Stimulated activated CD4-positive, alpha-beta T cell treated with anti-CD3 and anti-CD28 coated beads, TNF-alpha, amount 100 ng/mL, for 4 hours (primary cell): ENCODE results near the gene CTAG1A.
"Not testable (repeated sequence)": the region's sequence is repeated elsewhere in the genome, so short reads cannot be mapped to it uniquely, and the experiment has no call there.

Experiments
- DNase-seq, 3 experiments: peaks; one replicate each; pipeline ENCODE4 v3.0.0-alpha.2; 2020; ENCODE audit warnings: low read depth in 3 of 3

Gene CTAG1A

DNA sequence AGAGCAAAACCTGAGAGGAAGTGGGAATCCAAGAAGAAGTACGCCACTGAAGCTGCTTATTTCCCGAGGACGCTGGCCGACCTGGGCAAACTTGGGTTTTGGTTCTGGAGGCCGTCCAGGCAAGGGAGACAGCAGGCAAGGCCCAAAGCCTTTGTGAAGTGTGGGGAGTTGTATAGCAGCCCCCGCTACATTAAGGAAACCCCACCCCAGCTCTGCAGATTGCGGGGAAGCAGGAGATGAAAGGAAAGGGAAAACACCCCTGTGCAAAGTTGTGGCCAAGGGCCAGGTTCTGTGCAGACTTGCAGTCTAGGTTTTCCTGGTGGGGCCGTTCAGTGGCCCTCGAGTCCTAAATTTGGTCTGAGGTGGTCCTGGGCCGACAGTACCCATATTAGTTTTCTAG lies 11.9 kb upstream of the CTAG1A start:
- DNase-seq: not testable (repeated sequence)

DNA sequence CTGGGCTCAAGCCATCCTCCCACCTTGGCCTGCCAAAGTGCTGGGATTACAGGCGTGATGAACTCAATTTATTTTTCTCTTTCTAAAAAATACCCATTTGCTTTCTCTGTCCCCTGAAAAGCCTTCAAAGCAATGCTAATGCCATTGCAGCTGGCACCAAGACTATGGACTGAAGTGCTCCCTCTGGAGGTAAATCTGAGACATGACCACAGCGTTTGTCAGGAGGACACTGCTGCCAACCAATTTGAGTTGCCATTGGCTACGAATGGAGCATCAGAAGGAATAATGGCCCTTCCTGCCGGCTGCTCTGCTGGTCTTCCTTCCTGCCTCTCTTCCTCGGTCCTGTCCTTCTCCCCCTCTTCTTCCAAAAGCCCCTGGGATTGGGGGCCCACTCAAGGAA lies 9.9 kb upstream of the CTAG1A start:
- not testable (repeated sequence) for DNase-seq

DNA sequence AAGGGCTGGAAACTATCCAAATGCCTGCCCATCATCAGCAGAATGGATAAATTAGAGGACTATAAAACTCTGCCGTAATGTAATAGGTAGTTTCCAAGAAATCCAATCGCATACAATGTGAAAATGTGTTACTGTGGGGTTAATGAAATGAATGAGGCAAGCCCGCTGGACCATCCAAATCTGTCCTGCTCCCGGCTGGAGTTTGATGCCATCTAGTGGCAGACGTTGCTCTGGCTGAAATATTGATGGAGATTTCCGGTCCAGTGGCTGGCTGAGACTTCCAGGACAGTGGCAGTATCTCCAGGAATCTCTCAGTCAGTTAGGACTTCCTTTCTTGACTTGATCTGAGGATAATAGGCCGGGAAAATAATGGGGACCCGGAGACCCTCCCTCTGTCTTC lies 1.9 kb upstream of the CTAG1A start:
- DNase-seq: not testable (repeated sequence)

DNA sequence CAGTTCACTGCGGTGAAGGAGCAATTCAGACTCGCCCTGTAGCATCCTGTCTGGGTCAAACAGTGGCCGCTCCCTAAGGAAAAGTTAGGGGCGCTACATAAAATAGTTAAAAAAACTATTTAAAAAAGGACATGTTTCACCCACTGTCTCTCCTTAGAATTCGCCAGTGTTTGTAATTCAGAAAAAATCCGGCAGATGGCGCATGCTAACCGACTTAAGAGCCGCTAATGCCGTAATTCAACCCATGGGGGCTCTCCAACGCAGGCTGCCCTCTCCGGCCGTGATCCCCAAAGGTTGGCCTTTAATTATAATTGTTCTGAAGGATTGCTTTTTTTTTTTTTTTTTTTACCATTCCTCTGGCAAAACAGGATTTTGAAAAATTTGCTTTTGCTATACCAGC lies 5.5 kb downstream of the CTAG1A start:
- DNase-seq: not testable (repeated sequence)

DNA sequence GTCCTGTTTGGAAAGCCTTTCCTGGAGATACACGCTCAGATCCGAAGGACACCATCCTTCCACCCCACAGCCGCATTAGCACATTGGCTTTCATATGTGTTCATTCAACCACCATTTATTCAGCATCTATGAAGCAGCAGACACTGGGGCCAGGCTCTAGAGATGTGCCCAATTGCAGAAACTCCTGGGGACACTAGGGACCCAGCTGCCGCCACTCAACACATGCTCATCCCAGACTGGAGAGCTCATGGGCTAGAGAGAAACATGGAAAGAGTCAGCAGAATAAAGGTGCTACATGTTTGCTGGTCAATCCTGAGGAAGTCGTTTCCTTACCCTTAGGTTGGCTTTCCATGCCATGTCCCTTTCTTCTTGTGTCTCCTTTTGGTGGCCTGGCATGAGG lies 7.6 kb downstream of the CTAG1A start:
- DNase-seq: no peak

DNA sequence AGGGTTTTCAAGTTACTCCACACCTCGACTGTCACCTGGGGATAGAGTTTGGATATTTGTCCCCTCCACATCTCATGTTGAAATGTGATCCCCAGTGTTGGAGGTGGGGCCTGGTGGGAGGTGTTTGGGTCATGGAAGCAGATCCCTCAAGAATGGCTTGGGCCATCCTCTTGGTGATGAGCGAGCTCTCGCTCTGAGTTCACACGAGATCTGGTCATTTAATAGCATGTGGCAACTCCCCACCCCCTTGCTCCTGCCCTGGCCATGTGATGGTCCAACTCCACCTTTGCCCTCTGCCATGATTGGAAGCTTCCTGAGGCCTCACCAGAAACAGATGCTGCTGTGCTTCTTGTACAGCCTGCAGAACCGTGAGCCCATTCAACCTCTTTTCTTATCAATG lies 8.3 kb downstream of the CTAG1A start:
- no peak for DNase-seq

DNA sequence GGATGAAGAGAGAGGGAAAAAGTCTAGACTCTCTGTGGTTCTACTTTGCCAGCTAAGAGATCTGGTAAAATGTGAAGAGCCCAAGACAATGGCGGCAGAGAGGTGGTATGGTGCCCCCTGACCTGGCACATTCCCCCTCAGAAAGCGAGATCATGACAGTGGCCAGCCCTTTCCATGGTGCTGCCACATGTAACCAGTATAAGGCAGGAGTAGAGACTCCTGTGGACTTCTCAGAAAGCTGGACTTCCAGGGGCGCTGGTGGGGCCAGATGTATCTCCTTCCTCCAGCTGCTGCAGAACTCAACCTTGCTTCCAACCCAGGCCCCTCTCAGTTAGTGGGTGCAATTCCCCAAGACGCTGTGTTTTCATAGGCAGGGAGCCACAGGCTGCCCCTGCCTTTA lies 9.6 kb downstream of the CTAG1A start:
- no peak for DNase-seq

DNA sequence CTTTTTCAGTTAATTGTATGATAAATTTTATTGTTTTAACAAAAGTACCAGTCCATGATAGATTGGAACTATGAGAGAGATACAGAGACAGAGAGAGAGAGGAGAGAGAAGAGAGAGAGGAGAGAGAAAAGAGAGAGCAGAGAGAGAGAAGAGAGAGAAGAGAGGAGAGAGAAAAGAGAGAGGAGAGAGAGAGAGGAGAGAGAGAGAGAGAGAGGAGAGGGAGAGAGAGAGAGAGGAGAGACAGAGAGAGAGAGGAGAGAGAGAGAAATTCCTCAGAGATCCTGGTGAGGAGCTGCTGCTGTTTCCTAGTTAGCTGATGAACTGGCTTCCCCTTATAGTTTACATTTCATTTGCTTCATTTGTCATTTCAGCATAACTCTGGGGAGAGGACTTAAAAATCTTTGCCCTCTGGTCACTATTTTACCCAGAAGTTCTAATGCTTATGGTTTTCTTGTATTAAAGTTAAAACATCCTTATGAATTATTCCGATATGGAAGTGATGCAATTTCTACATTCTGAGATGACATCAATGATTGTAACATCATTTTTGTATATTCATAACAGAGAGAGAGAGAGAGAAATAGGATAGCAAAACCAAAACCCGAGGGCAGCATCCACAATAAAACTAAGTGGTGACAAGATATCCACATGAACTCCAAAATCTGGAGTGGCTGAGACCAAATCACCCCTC lies 10.8 kb downstream of the CTAG1A start:
- DNase-seq: no peak

DNA sequence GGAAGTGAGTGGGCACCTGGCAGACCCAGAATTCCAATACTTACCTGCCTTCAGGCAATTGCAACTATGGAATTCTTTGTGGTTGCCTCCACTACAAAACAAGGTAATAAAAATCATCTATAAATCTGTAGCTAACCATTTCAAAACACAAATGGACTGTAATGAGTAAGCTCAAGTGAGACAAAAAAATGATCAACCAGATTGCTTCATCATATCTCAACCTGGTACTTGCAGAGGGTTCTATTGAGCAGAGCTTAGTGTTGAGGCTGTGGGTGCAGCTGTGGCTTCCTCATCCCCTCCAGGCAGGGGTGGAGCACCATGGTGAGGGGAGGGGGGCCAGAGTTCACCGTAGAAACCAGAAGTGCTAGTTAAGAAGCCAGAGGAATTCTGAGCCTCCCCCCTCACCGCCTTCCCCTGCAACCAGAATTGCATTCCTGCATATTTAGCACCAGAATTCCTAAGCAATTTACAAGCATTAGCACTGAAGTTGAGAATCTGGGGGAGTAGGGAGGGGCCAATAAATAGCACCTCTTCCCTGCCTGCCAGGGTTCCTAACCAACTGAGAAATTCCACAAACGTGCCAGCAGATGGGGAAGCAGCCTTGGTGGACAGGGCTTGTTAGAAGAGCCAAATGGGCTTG lies 11.5 kb downstream of the CTAG1A start:
- DNase-seq: no peak

DNA sequence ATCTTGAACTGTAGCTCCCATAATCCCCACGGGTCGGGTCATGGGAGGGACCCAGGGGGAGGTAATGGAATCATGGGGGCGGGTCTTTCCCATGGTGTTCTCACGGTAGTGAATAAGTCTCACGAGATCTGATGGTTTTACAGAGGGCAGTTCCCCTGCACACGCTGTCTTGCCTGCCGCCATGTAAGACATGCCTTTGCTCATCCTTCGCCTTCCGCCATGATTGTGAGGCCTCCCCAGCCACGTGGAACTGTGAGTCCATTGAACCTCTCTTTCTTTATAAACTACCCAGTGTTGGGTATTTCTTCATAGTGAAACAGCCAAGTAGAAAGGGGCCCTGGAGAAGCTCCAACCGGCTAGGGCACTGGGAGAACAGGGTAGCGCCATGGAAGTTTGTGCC lies 12.3 kb downstream of the CTAG1A start:
- DNase-seq: no peak

DNA sequence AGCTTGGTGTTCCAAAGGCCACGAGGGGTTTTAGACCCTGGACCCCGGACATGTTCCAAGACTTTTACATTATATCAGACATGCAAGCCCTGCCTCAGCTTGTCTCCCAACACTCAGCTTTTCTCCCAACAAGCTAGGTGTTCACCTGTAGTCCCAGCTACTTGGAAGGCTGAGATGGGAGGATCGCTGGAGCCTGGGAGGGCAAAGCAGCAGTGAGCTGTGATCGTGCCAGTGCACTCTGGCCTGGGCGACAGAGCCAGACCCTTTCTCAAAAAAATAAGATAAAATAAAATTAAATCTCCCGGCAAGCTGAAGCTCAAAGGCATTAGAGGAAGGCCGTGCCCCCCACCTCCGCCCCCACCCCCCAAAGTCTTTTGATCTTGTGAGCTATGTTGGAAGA lies 13.7 kb downstream of the CTAG1A start:
- DNase-seq: no peak

DNA sequence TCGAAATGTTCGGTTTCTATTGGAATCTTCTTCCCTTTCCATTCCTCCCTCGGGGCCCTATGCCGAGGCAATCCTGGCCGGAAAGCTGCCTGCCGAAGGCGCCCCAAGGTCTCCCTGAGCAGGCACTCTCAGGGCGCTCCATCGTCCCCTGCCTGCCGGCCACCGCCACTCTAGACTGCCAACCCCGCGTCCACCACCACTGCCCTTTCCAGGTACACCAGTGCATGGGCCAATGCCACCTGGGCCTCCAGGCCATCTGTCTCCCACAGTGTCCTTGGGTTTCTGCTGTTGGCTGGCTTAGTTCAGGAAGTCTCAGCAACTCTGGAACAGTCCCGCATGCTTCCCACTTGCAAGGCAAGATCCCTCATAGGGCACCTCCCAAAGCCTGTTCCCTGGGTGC lies 14.6 kb downstream of the CTAG1A start:
- no peak for DNase-seq

DNA sequence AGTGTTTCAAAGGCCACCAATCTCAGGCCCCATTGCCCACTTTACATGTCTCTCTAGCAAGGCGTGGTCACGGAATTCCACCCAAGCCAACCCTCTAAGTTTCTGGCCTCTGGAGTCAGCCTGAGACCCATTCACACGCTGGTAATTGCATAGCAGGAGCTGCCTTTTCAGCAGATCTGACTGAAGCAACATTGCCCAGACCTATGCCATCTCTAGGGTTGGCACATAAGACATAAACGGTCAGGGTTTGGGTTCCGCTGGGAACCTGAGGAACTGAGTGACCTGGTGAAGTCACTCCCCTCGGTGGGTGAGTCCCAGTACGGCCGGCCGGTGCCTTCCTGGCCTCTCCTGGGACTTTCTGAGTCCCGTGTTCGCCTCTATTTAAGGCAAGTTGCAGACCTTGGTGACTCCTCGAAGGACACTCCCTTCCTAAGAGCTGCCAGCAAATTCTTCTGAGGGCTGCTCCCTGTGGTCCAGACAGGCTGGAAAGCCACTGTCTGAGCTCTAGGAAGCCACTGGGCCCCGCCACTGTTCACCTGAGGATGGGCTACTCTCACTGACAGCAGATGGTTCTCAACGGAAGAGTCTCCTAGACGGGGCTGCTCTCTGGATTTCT lies 15.9 kb downstream of the CTAG1A start:
- DNase-seq: no peak

DNA sequence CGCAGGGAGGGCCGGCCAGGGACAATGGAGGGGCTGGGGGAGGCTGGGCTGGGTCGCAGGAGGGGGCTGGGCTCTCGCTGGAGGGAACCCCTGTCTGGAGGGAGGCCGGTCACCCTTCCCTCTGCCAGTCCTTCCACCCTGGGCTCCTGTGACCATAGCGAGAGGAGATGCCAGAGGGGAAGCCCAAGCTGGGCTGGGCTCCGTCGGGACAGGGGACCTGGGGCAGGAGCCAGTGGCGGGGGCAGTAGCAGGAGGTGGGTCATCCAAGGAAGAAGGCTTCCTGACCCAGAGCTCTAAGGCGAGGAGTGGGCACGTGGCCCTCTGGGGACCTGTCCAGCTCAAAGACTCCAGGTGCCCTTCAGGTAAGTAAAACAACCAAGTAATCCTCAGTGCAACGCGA lies 17.3 kb downstream of the CTAG1A start:
- DNase-seq: no peak

DNA sequence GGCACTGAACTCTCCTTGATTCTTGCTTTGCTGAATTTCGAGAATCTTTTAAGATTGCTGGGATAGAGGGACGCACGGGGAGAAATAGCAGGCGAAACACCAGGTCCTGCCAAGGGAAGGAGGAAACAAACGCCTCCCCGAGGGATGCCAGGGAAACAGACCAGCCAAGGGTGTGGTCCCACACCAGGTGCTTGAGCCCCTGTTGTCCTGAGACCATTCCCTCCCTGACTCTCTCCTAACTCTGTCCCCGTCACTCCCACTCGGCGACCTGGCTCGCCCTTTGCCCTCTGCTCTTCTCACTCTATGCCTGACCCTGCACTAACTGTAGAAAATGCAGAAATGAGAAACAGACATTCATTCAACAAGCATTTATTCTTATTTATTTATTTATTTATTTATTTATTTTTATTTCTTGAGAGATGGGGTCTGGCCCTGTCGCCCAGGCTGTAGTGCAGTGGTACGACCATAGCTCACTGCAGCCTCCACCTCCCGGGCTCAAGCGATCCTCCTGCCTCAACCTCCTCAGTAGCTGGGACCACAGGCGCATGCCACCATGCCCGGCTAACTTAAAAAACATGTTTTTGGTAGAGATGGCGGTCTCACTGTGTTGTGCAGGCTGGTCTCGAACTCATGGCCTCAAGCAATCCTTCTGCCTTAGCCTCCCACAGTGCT lies 18.0 kb downstream of the CTAG1A start:
- no peak for DNase-seq

DNA sequence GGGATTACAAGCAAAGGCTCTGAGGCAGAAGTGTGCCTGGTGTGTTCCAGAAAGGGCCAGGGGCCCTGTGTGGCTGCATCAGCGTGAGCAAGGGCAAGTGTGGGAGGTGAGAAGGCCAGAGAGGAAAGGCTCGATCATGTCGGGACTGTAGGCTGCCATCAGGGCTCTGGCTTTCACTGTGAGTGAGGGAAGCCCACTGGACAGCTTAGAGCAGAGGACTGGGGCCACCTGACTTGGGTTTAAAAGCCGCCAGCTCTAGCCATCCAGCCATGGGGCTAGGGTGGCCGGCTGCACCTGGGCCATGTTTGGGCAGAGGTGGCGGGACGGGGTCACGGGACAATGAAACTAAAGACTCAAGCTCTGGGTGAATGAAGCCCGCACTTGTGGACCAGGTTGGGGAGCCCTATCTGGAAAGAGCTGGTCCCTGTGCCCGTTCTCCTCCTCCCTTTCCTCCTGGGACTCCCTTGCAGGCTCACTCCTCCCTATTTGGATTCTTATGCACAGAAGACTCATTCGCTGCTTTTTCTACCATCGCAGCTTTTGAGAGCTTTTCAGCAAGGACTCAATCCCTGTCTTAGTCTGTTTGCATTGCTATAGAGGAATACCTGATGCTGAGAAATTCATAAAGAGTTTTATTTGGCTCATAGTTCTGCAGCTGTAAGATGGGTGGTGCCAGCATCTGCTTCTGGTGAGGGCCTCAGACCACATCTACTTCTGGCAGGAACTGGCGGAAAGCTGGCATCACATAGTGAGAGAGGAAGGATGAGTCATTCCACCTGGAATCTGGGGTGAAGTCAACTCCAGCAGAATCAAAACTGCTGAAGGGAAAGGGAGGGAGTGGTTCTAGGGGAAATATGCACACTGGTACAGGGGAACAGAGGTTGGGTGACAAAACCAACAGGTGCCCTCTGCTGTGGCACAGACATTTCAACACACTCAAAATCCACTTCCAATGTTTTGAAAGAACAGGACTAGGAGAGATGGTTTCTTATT lies 18.8 kb downstream of the CTAG1A start:
- DNase-seq: no peak

DNA sequence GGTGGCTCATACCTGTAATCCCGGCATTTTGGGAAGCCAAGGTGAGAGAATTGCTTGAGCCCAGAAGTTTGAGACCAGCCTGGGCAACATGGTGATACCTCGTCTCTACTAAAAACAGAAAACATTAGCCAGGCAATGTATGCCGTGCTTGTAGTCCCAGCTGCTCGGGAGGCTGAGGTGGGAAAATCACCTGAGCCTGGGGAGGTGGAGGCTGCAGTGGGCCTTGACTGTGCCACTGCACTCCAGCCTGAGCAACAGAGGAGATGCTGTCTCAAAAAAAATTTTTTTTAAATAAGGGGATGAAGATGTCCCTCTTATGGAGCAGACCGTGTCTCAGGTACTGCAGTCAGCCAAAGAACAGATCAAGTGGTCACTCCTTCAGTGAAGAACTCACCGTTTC lies 20.6 kb downstream of the CTAG1A start:
- DNase-seq: no peak

DNA sequence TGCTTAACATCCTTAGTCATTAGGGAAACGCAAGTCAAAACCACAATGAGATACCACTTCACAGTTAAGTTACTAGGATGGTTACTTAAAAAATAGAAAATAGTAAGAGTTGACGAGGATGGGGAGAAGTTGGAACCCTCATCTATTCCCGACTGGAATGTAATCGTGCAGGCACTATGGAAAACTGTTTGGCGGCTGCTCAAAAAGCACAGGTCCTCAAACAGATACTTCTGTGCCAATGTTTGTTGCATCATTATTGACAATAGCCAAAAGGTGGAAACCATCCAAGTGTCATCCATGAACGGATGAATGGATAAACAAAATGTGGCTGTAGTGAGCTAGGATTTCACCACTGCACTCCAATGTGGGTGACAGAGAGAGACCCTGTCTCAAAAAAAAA lies 22.4 kb downstream of the CTAG1A start:
- no peak for DNase-seq

DNA sequence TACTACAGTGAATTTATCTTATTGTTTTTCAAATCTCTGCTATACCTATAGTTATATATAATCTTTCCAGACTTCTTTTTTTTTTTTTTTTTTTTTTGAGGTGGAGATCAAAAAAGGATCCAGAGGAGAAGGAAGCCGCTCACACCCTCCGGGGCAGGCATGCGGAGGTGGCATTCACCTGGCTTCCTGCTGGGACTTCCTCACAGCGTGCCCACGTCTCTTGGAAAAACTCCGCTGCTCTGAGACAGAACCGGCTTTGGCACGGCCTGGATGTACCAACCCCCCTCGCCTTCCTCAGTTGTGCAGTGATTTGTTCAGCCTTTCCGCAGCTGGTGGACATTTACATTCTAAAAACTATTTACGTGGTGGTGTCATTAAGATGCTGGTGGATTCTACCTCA lies 23.0 kb downstream of the CTAG1A start:
- not testable (repeated sequence) for DNase-seq

DNA sequence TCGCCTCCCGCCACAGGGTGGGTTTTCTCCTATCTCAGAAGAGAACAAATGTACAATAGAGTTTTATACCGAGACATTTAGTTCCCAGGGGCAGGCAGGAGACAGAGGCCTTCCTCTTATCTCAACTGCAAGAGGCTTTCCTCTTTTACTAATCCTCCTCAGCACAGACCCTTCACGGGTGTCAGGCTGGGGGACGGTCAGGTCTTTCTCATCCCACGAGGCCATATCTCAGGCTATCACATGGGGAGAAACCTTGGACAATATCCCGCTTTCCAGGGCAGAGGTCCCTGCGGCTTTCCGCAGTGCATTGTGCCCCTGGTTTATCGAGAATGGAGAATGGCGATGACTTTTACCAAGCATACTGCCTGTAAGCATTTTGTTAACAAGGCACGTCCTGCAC lies 23.9 kb downstream of the CTAG1A start:
- DNase-seq: not testable (repeated sequence)

DNA sequence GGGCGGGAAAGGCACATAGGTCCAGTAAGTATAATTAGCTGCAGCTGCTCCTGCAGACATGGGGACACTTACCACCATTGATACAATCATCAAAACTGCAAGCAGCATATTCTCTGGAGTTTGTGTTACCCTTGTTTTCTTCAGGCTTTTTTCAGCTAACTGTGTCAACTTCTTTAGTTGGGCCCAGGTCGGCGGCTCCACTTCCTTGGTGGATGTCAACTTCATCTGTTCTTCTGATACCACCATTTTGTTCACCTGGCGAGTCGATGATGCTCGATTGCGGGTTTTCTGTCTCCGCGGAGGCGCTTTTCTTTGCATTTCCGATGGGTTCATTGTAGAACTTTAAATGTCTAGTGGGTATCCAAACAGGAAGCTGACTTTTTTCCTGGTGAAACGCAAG lies 26.2 kb downstream of the CTAG1A start:
- DNase-seq: not testable (repeated sequence)

DNA sequence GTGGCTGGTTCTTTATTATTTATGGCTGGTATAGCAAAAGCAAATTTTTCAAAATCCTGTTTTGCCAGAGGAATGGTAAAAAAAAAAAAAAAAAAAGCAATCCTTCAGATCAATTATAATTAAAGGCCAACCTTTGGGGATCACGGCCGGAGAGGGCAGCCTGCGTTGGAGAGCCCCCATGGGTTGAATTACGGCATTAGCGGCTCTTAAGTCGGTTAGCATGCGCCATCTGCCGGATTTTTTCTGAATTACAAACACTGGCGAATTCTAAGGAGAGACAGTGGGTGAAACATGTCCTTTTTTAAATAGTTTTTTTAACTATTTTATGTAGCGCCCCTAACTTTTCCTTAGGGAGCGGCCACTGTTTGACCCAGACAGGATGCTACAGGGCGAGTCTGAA lies 28.7 kb downstream of the CTAG1A start:
- DNase-seq: not testable (repeated sequence)
